Fibroblast of lung (primary cell): Measurements from ENCODE around the gene FAM222A. TPM values are rescaled to one million over a fixed set of nuclear protein-coding genes. Genes with fewer than 3 reads are reported as not detected.

Experiments used
- DNase-seq, 2 donors: peaks; one replicate each; pipeline versions ENCODE4 v3.0.0 to v3.0.0-alpha.2; 2010; ENCODE audit warnings: low read depth in 2 of 2
- H2AFZ ChIP-seq: 2 replicates; pipeline ENCODE4 v1.5.1; 2012; ENCODE audit warnings: low read length, control low read depth, inconsistent platforms
- H3K27ac ChIP-seq: 2 replicates; pipeline ENCODE4 v1.5.1; 2011; ENCODE audit warnings: low read length, control low read depth; ENCODE audit not compliant: insufficient read depth
- H3K27me3 ChIP-seq: 2 replicates; pipeline ENCODE4 v1.5.1; 2011; ENCODE audit warnings: mild to moderate bottlenecking, low read length; ENCODE audit not compliant: control insufficient read depth, insufficient read depth
- H3K36me3 ChIP-seq: 2 replicates; pipeline ENCODE4 v1.5.1; 2011; ENCODE audit warnings: low read length; ENCODE audit not compliant: control insufficient read depth, insufficient read depth
- H3K4me1 ChIP-seq: 2 replicates; pipeline ENCODE4 v1.5.1; 2011; ENCODE audit warnings: low read length; ENCODE audit not compliant: control insufficient read depth, insufficient read depth; ENCODE audit errors: extremely low read depth
- H3K4me2 ChIP-seq: 2 replicates; pipeline ENCODE4 v1.5.1; 2011; ENCODE audit warnings: low read length, control low read depth; ENCODE audit not compliant: insufficient read depth; ENCODE audit errors: extremely low read depth
- H3K4me3 ChIP-seq, 4 experiments: fragments of 200-600 bp in 1 of 4; sonication (generic) in 1 of 4; replicated peaks in 1 of 4; 2 replicates each; pipeline ENCODE4 v1.5.1; 2011 to 2016; ENCODE audit warnings: low read length in 4 of 4, low read depth in 3 of 4, mild to moderate bottlenecking in 3 of 4, control low read depth in 2 of 4, inconsistent platforms in 1 of 4, mixed read lengths in 1 of 4; ENCODE audit not compliant: insufficient read depth in 1 of 4; ENCODE audit errors: control extremely low read depth in 1 of 4
- H3K79me2 ChIP-seq: 2 replicates; pipeline ENCODE4 v1.5.1; 2012; ENCODE audit warnings: mild to moderate bottlenecking, low read length, inconsistent platforms; ENCODE audit not compliant: control insufficient read depth, insufficient read depth
- H3K9ac ChIP-seq: 2 replicates; pipeline ENCODE4 v1.5.1; 2011; ENCODE audit warnings: mild to moderate bottlenecking, low read length, control low read depth; ENCODE audit not compliant: insufficient read depth
- H3K9me3 ChIP-seq: 2 replicates; pipeline ENCODE4 v1.5.1; 2012; ENCODE audit warnings: low read depth, low read length; ENCODE audit not compliant: control insufficient read depth, insufficient read depth
- H4K20me1 ChIP-seq: 2 replicates; pipeline ENCODE4 v1.5.1; 2011; ENCODE audit warnings: low read length; ENCODE audit not compliant: control insufficient read depth, insufficient read depth; ENCODE audit errors: extremely low read depth
- CTCF ChIP-seq, 2 donors: IDR thresholded peaks in 1 of 2; conservative IDR thresholded peaks in 1 of 2; 1 replicate in 1 of 2; 2 replicates in 1 of 2; pipeline ENCODE4 v1.5.1; 2011 to 2012; ENCODE audit warnings: low read length in 2 of 2, control low read depth in 1 of 2, inconsistent platforms in 1 of 2, low read depth in 1 of 2, mild to moderate bottlenecking in 1 of 2
- EZH2 ChIP-seq: IDR thresholded peaks from 2 replicates; pipeline ENCODE4 v1.5.1; 2012; ENCODE audit warnings: low read length, control low read depth, mild to moderate bottlenecking; ENCODE audit errors: missing control alignments
- polyA plus RNA-seq, 2 donors: library from polyadenylated mRNA; depleted of rRNA in 1 of 2; stranded (reverse) in 1 of 2; unstranded in 1 of 2; fragments of >200 nt; gene quantifications; 2 replicates each; pipeline ENCODE4 v1.2.1, GENCODE V29; 2011 to 2012; ENCODE audit warnings: missing spikeins in 1 of 2
- total RNA-seq: library from RNA; depleted of rRNA; stranded (reverse); fragments of >200 nt; gene quantifications from 2 replicates; pipeline ENCODE4 v1.2.1, GENCODE V29; 2014

Gene FAM222A
- total and polyA plus RNA-seq, 2 donors (not counting 1 experiment from before 2014, with no cell fraction given): 0.05 TPM; not detected in 1

- Histone ChIP-seq H3K79me2 (no peaks in the 10 kb centered on the region), H4K20me1 (no peaks in the 10 kb centered on the region), H3K27ac (no peak overlapping the region), H3K9me3 (no peaks in the 10 kb centered on the region), H3K4me3 (no peak overlapping the region), H3K27me3 (peaks cover 2% of the 10 kb centered on the region), H3K9ac (no peak overlapping the region), H3K36me3 (no peaks in the 10 kb centered on the region), H2AFZ (no peak overlapping the region), H3K4me1 (no peaks in the 10 kb centered on the region), H3K4me2 (no peak overlapping the region)
- no peak for DNase-seq
- TF ChIP-seq CTCF (conservative IDR thresholded peaks at IDR 0.05 in 1 of 2, IDR thresholded peaks at IDR 0.05 in 1 of 2; ENCODE audit: low read depth in 1 of 2, low read length in 2 of 2) (no peak), EZH2 (no peak)
Measured at GRCh38 chr12:109818253-109818652, 104.6 kb downstream of the FAM222A start.

- TF ChIP-seq CTCF (conservative IDR thresholded peaks at IDR 0.05 in 1 of 2, IDR thresholded peaks at IDR 0.05 in 1 of 2; ENCODE audit: low read depth in 1 of 2, low read length in 2 of 2): no peak
- TF ChIP-seq EZH2: no peak
- H2AFZ ChIP-seq: no peak overlapping the region
- peak; percentile 20 to 22 for DNase-seq
- H4K20me1 ChIP-seq: no peaks in the 10 kb centered on the region
- no peaks in the 10 kb centered on the region for H3K9me3 ChIP-seq
- H3K4me1 ChIP-seq: no peaks in the 10 kb centered on the region
- H3K36me3 ChIP-seq: no peaks in the 10 kb centered on the region
- no peak overlapping the region for H3K4me3 ChIP-seq
- H3K27ac ChIP-seq: no peak overlapping the region
- no peaks in the 10 kb centered on the region for H3K79me2 ChIP-seq
- peaks cover 2% of the 10 kb centered on the region for H3K27me3 ChIP-seq
- no peak overlapping the region for H3K4me2 ChIP-seq
- H3K9ac ChIP-seq: no peak overlapping the region
Measured at GRCh38 chr12:109818905-109819500, 105.4 kb downstream of the FAM222A start.

Other genes with a start within 250 kb of the FAM222A start
- gene KCTD10, start 236.5 kb upstream of the FAM222A start, total RNA-seq: 59.8 and 106 TPM in 2 replicates
- 131 and 190 TPM in 2 replicates for gene KCTD10, start 236.5 kb upstream of the FAM222A start, polyA plus RNA-seq
- gene UBE3B, start 236.2 kb upstream of the FAM222A start, total RNA-seq: 35.7 and 49.7 TPM in 2 replicates
- gene UBE3B, start 236.2 kb upstream of the FAM222A start, polyA plus RNA-seq: 27.2 and 29.5 TPM in 2 replicates
- gene MMAB, start 140.3 kb upstream of the FAM222A start, total RNA-seq: 32.6 and 56.1 TPM in 2 replicates
- 31.5 and 36.8 TPM in 2 replicates for gene MMAB, start 140.3 kb upstream of the FAM222A start, polyA plus RNA-seq
- 10.0 and 22.1 TPM in 2 replicates for gene MVK, start 140.0 kb upstream of the FAM222A start, total RNA-seq
- 12.3 and 18.8 TPM in 2 replicates for gene MVK, start 140.0 kb upstream of the FAM222A start, polyA plus RNA-seq
- 0.51 and 0.66 TPM in 2 replicates for gene TRPV4, start 119.6 kb downstream of the FAM222A start, total RNA-seq
- 0.83 and 1.5 TPM in 2 replicates for gene TRPV4, start 119.6 kb downstream of the FAM222A start, polyA plus RNA-seq
- gene GLTP, start 166.7 kb downstream of the FAM222A start, total RNA-seq: 37.8 and 51.2 TPM in 2 replicates
- 67.9 and 76.5 TPM in 2 replicates for gene GLTP, start 166.7 kb downstream of the FAM222A start, polyA plus RNA-seq
- 9.2 and 9.4 TPM in 2 replicates for gene TCHP, start 186.4 kb downstream of the FAM222A start, total RNA-seq
- 10.3 and 14.0 TPM in 2 replicates for gene TCHP, start 186.4 kb downstream of the FAM222A start, polyA plus RNA-seq